Measurements from ENCODE around the gene RFX2.

DNA sequence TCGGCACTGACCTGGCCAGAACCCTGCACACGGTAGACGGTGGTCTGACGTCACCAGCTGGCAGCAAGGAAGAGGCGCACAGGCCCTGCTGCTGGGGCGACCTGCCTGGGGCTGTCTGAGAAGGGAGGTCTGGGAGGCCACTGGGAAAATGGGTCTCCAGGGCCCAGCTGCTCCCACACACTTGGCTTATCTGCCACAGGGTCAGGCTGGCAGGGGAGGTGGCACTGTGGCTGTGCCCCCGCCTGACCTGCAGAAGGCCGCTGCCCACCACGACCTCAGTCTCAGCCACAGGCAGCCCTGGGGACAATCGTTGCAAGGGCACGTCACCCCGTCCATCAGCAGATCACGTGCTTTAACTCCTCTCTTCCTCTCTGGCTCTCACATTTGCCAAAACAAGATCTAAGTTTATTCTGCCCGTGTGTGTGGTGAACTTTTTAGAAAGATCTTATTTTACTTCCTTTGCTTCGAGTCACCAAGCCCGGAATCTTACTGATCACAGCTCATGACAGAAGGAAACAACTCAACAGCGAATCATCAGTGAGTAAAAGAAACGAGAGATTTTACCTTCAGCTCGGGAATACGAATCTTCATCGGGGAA lies 87.1 kb downstream of the RFX2 start:
- no peak for TF ChIP-seq CTCF (IDR thresholded peaks at IDR 0.05)
- TF ChIP-seq POLR2A (IDR thresholded peaks at IDR 0.05) = no peak
